Coronary artery (tissue), 2 donors: ENCODE results near the gene UROC1.

Experiments used
- DNase-seq: peaks from one replicate; pipeline ENCODE4 v3.0.0-alpha.2; 2017; ENCODE audit warnings: low spot score
- H3K27ac ChIP-seq, 2 donors: fragments of 200-600 bp; sonication (generic); one replicate each; pipeline ENCODE4 v1.5.1; 2016 to 2019
- H3K4me3 ChIP-seq: fragments of 200-600 bp; sonication (generic); 2 replicates; pipeline ENCODE4 v1.5.1; 2016; ENCODE audit warnings: mild to moderate bottlenecking, moderate library complexity
- TF ChIP-seq, protein P1 (sequence below): fragments of 200-600 bp; sonication (generic); IDR thresholded peaks from one replicate; pipeline ENCODE4 v1.5.1; 2019; ENCODE audit warnings: antibody characterized with exemption

UROC1 gene

DNA sequence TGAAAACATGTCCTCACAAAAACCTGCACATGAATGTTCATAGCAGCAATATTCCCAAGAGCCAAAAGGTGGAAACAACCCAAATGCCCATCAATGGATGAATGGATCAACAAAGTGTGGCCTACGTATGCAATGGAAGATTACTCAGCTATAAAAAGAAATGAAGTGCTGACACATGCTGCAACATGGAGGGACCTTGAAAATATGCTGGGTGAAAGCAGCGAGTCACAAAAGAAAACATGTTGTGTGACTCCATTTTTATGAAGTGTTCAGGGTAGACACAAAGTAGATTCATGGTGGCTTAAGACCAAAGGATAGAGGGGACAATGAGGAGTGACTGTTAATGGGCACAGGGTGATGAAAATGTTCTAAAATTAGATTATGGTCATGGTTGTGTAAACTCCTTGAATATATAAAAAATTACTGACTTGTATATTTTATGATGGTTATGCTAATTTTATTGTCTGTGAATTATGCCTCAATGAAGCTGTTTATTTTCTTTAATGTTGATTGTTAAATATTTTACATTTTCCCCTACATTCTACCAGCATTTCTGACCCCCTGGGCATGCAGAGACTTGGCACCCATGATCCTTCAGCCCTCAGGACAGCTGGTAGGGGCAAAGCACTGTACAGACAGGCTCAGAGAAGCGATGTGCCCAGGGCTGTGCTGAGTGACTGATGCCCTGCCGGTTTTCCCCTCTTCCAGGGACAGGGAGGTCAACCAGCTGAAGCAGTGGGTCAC lies 85.0 kb downstream of the UROC1 start:
- no peak overlapping the region for H3K4me3 ChIP-seq
- no peak overlapping the region for H3K27ac ChIP-seq
- TF ChIP-seq, protein P1, sequence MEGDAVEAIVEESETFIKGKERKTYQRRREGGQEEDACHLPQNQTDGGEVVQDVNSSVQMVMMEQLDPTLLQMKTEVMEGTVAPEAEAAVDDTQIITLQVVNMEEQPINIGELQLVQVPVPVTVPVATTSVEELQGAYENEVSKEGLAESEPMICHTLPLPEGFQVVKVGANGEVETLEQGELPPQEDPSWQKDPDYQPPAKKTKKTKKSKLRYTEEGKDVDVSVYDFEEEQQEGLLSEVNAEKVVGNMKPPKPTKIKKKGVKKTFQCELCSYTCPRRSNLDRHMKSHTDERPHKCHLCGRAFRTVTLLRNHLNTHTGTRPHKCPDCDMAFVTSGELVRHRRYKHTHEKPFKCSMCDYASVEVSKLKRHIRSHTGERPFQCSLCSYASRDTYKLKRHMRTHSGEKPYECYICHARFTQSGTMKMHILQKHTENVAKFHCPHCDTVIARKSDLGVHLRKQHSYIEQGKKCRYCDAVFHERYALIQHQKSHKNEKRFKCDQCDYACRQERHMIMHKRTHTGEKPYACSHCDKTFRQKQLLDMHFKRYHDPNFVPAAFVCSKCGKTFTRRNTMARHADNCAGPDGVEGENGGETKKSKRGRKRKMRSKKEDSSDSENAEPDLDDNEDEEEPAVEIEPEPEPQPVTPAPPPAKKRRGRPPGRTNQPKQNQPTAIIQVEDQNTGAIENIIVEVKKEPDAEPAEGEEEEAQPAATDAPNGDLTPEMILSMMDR = no peak
- no peak for DNase-seq
